HG03135 (cell line): ENCODE data around the gene SYNGR4.

Source experiments
- ATAC-seq: cut with Tn5 transposase; IDR thresholded peaks from one replicate; pipeline ENCODE4 v1.9.1; 2021; ENCODE audit warnings: mild to moderate bottlenecking, moderate library complexity; ENCODE audit not compliant: unreplicated experiment

SYNGR4 gene

DNA sequence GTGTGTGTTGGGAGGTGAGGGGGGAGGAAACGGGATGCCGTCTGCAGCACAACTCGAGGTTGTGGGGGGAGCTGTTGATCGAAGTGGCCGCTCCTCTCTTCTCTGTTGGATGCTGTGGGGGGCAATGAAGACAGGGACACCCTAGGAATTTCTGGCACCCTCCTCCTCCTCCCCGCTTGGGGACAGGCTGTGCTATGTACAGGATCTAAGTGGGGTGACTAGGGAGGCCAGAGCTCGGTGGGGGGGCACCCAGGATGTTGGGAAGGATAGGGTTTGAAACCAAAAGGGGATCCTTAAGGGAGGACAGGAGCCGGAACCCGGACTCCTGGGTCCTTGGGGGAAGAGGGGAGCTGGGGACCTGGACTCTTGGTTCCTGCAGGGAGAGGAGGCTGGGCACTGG is 31.3 kb downstream of the SYNGR4 start:
- ATAC-seq = no peak

DNA sequence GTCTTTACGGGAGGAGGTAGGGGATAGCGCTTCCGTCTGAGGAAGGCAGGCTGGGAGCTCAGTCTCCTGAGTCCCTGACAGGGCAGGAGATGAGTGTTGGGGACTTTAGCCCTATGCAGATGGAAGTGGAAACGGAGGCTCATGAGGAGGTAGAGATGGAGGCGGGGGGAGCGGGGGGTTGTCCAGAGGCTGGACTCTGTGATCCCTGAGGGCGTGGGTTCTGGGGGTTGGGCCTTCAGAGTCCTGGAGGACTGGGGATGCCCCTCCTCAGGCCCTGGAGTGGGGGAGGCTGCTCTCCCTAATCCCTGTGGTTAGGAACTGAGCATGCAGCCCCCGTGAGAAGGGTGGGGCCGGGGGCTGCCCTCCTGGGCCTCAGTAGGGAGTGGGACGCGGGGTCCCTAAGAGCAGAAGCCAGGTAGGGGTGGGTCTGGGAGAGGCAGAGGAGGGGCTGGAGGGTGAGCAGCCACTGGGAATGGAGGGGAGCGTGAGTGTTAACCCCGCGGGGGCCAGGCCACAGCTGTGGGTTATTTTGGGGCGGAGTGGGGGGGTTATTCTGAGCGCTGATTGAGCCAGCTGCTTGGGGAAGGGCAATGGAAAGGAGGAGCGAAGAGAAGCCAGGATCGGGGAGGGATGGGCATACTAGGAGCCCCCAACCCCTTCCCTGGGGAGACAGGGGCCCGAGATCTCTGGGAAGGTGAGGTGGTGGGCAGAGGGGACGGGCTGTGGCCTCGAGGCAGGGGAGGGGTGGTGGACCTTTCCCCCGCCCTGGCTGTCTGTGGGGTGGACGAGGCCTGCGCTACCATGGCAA is 32.1 kb downstream of the SYNGR4 start:
- no peak for ATAC-seq

DNA sequence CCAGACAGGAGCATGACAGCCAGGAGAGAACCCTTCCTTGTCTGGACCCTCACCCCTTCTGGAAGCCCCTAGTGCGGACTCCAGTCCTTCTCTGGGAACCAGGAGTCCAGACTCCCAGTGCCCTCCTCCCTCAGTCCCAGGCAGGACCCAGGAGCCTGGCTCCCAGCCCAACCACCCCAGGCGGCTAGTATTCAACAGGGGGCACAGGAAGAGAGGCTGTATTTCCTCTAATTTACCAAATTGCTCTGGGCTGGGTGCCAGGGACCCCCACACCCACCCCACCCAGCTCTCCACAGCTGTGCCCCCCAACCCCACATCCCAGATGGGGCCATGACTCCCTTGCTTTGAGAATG is 32.6 kb downstream of the SYNGR4 start:
- ATAC-seq = no peak

DNA sequence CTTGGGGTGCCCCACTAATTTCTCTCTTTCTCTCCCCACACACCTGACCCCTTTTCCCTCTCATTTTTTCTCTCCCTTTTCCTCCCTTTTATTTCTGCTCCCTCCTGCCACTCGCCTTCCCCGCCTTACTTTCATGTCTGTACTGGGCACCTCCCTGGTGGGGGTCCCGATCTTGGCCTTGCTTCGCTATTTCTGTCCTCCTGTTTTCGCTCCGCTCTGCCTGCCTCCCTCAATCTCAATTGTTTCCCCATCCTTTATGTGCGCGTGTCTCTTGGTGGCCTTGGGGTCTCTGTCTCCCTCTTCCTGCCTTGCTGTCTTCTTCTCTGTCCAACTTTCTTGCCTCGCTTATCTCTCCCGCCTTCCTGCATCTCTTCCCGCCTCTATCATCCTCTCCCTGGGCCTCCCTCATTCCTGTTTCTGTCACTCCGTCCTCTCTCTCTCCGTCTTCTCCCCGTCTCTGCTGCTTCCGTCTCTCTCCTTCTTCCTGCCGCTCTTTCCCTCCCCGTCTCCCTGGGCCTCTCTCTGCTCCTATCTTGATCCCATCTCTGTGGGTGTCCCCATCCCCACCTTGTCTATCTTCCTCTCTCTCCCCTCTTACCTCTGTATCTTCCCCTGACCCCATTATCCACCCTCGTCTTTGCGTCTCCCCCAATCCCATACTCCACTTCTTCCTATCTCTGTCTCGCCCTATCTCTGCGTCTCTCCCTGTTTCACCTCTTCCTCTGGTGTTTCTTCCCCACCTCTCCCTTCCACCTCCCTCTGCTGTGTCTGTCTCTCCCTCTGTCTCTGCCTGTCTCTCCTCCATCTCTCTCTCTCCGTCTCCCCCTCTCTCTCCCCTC is 33.3 kb downstream of the SYNGR4 start:
- no peak for ATAC-seq

DNA sequence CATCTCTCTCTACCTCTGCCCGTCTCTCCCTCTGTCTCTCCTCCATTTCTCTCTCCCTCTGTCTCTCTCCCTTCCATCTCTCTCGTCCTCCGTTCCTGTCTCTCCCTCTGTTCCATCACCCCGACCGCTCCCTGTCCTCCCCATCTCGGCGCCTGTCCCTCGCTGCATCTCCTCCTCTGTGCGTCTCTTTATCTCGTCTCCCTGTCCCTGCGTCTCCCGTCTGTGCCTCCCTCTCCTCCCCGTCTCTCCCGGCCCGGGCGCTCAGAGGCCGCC is 33.9 kb downstream of the SYNGR4 start:
- no peak for ATAC-seq

DNA sequence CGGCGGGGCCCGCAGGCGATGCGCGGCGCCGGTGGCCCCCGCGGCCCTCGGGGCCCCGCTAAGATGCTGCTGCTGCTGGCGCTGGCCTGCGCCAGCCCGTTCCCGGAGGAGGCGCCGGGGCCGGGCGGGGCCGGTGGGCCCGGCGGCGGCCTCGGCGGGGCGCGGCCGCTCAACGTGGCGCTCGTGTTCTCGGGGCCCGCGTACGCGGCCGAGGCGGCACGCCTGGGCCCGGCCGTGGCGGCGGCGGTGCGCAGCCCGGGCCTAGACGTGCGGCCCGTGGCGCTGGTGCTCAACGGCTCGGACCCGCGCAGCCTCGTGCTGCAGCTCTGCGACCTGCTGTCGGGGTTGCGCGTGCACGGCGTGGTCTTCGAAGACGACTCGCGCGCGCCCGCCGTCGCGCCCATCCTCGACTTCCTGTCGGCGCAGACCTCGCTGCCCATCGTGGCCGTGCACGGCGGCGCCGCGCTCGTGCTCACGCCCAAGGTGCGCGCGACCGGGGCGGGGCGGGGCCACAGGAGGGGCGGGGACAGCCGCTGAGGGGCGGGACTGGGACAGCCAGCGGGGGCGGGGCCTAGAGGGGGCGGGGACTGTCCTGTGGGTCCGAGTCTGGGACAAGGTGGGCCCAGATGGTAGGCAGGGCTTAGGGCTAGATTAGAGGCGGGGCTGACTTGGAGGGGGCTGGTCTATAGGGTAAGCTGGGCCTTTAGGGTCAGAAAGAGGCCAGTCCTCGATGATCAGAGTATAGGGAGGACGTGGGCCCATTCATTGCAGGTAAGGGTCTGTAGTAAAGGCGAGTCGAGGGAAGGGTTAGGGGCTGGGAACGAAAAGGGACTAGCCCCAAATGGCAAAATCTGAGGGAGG is 34.4 kb downstream of the SYNGR4 start:
- ATAC-seq = no peak

DNA sequence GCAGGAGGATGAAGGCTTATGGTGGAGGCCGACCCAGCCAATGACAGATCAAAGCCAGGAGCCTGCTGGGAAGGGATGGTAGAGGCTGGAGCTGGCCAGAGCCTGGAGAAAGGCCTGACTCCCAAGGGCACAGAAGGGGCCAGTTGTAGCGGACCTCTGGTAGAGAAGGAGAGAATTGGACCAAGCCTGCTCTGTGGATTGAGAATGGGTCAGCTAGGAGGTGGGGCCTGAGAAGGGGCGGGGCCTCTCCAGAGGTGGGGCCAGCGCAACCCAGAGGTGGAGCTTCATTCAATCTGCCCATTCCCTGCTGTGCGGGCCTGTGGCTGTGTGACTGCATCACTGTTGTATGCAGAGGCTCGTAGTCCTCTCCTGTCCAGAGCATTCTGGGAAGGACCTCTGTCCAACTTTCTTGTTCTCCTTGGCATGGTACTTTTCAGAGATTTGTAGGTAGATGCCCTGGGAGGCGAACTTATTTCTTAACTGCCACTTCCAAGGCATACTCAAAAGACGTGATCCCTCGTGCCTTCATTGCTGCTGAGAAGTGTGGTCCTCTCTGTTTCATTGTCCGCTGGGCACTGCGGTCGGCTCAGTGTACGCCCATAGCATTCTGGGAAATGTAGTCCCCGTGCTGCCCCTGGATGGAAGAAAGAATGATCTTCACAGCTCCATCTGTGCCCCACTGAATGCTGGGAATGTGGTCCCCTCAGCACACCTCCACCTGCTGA is 36.0 kb downstream of the SYNGR4 start:
- ATAC-seq = no peak

DNA sequence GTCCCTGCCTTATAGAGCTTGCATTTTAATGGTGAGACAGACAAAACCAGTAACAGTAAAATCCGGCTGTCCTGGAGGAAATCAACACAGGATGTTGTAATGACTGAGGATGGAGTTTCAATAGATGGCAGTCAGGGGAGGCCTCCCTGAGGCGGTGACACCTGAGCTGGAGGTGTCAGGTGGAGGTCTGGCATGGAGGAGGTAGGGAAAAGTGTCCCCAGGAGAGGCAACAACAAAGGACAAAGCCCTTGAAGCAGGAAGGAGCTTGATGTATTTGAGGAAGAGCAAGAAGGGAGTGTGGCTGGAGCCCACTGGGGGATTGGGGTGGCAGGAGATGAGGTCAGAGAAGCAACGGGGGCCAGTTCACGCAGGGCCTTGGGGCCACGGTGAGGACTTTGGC is 37.1 kb downstream of the SYNGR4 start:
- ATAC-seq = no peak

DNA sequence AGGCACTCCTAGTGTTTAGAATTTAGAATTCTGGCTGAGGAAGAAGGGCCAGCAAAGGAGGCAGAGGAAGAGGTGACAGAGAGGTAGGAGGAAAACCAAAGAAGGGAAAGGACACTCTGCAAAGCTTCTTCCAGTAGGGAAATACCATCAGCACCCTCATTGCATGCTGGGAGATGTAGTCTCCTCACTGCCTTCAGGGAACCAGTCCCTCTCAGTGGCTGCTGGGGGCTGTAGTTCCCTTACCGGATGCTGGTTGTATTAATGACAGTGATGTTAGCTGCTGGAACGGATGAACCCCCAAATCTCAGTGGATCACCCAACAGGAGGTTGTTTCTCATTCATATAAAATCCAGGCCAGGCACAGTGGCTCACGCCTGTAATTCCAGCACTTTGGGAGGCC is 39.4 kb downstream of the SYNGR4 start:
- peak; percentile 54 for ATAC-seq

DNA sequence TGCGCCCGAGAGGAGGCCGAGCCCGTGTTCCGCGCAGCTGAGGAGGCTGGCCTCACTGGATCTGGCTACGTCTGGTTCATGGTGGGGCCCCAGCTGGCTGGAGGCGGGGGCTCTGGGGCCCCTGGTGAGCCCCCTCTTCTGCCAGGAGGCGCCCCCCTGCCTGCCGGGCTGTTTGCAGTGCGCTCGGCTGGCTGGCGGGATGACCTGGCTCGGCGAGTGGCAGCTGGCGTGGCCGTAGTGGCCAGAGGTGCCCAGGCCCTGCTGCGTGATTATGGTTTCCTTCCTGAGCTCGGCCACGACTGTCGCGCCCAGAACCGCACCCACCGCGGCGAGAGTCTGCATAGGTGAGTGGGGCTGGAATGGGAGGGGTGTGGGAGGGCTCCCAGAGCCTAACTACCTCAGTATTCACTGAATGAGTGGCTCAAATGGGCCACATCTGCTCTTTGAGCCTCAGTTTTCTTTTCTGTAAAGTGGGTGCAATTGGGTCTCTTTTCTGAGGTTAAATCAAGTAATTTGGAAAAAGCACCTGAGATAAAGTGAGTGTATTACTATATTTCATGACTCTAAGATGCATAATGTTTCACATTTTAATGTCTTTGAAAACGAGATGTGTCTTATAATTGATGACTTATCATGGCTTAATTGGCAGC is 41.0 kb downstream of the SYNGR4 start:
- no peak for ATAC-seq

DNA sequence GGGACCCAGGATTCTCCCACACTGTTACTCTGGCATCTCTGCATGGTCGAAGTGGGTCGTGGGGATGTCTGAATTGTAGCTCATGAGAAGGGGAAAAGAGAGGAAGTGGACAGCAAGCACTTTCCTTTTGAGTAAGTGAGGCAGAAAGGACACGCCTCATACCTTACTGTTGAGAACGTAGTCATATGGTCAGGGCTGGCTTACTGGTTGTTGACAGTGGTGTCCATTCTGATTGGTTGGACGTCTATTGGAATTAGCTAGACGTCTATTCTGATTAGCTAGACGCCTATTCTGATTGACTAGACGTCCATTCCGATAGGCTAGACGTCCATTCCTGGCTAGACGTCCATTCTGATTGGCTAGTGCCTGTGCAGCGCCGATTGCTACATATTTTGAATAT is 41.7 kb downstream of the SYNGR4 start:
- no peak for ATAC-seq

DNA sequence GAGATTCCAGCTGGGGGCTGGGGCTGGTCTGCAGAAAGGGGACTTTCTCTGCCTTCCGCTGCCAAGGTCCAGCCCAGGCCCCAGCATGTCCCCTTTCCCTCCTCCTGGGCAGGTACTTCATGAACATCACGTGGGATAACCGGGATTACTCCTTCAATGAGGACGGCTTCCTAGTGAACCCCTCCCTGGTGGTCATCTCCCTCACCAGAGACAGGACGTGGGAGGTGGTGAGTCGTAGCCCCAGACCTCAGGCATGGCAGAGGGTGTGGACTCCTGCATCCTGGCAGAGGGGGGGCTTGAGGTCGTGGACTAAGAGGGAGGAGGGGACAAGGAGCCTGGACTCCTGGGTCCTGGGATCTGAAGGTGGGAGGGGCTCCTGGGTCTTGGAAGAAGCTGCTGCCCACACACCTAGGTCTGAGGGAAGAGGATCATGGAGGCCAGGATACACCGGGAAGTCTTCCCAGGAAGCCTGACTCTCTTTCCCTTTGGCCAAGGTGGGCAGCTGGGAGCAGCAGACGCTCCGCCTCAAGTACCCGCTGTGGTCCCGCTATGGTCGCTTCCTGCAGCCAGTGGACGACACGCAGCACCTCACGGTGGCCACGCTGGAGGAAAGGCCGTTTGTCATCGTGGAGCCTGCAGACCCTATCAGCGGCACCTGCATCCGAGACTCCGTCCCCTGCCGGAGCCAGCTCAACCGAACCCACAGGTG is 49.9 kb downstream of the SYNGR4 start:
- no peak for ATAC-seq

DNA sequence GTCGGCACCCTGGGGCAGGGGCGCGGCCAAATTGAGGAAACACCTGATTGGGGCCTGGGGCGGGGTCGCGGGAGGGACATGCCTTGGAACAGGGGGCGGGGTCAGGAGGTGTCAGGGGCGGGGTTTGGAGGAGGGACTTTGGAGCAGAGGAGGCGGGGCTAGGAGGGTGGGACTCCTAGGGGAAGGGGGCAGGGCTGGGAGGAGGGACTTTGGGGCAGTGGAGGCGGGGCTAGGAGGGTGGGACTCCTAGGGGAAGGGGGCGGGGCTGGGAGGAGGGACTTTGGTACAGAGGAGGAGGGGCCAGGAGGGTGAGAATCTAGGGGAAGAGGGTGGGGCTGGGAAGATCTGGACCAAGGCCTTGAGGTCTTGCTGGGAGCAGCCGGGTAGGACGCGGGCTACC is 51.2 kb downstream of the SYNGR4 start:
- no peak for ATAC-seq

DNA sequence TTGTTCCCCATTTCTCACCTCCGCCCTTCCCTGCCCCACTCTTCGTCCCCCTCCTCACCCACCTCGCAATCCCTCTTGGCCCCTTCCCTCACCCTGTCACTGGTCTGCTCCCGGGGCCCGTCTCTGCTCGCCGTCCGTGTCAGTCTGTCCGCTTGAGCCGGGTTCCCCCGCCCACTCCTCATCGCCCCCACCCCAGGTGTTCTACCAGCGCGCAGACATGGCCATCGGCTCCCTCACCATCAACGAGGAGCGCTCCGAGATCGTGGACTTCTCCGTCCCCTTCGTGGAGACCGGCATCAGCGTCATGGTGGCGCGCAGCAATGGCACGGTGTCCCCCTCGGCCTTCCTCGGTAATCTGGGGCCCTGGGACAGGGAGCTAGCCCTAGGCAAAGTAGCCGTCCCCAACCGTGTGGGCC is 51.6 kb downstream of the SYNGR4 start:
- no peak for ATAC-seq

DNA sequence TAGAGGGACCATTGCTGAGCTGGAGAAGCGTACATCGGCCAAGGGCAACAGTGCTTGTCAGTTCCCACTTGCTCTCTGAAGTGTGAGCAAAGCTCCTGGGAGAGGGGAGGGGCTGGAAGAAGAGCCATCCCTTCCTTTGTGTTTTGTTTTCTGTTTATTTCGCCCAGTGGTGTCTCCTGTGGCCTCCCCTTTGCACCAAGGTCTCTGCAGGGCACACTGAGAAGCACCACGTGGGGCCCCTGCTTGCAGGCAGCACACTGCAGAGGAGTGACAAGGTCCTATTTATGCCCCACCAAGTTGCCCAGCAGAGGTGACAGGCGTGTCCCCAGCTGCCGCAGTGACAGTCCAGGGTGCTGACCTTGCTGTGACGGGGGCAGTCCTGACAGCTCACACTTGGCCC is 53.3 kb downstream of the SYNGR4 start:
- ATAC-seq = no peak

DNA sequence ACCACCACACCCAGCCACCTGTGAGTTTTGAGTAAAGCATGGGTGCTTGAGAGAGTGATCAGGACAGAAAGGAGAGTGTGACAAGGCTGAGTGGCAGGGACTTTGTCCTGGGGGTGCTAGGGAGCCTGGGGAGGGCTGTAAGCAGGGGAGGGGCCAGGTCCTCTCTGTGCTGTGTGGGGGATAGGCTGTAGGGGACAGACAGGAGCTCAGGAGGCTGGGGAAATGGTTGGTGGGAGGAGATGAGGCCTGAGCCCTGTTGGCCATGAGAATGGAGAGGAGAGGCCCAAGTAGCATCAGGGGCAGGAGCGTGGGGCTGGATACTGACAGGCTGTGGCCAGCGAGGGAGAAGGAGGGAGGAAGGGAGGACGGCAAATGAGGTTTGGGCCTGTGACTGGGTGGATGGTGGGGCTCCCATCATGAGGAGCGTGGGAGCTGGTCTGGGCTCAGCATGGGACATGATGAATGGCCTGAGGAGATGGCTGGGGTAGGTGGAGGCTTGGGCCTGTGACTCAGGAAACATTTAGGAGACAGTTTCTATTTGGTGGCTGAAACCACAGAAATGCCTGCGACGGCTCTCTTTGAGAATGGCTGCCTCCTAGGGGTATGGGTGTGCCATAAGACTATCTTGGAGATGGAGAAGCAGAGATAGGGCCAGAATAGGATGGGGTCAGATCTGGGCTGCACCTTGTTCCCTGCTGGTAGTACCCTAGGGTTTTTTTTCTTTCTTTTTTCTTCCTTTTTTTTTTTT is 54.3 kb downstream of the SYNGR4 start:
- no peak for ATAC-seq

DNA sequence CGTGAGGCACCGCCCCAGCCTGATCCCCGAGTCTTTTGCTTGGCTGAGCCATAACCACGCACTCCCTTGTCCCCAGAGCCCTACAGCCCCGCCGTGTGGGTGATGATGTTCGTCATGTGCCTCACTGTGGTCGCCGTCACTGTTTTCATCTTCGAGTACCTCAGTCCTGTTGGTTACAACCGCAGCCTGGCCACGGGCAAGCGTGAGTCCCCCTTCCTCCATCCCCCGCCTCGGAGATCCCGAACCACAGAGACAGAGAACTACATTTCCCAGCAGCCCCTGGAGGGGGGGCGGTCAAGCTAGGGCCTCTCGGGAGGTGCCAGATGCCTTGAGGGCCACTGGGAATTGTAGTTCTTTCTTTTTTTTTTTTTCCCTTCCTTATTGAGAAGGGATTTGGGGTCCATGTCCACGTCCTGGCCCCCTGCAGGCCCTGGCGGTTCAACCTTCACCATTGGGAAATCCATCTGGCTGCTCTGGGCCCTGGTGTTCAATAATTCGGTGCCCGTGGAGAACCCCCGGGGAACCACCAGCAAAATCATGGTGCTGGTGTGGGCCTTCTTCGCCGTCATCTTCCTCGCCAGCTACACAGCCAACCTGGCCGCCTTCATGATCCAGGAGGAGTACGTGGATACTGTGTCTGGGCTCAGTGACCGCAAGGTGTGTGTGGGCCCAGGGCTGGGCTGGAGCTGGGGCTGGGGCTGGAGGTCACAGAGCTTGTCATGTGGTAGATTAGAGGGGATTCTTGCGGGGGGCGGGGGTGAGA is 55.2 kb downstream of the SYNGR4 start:
- no peak for ATAC-seq

DNA sequence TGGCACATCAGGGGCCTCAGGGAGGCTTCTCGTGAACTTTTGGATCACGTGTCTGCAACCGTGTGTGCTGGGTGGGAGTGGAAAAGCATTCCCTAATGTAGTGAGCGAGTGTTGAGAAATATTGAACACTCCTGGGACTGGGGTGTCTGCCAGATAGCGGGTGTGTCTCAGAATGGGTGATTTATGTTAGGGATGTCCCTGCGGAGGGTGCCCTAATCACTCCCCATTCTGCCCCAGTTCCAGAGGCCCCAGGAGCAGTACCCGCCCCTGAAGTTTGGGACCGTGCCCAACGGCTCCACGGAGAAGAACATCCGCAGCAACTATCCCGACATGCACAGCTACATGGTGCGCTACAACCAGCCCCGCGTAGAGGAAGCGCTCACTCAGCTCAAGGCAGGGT is 57.4 kb downstream of the SYNGR4 start:
- ATAC-seq = no peak
